Effector memory CD4-positive, alpha-beta T cell (primary cell): ENCODE data around the gene DCAF16.

Experiments
- DNase-seq, 3 donors: peaks; one replicate each; pipeline ENCODE4 v3.0.0-alpha.2; 2020
- H3K27ac ChIP-seq: 2 replicates; pipeline ENCODE4 v1.7.0; 2013; ENCODE audit warnings: mild to moderate bottlenecking, low read length, moderate library complexity; ENCODE audit not compliant: insufficient read depth, poor library complexity, severe bottlenecking
- H3K27me3 ChIP-seq: replicated peaks from 2 replicates; pipeline ENCODE4 v1.7.0; 2013; ENCODE audit warnings: mild to moderate bottlenecking, low read length; ENCODE audit not compliant: insufficient read depth, control insufficient read depth, poor library complexity, severe bottlenecking
- H3K36me3 ChIP-seq: 2 replicates; pipeline ENCODE4 v1.7.0; 2013; ENCODE audit warnings: mild to moderate bottlenecking, low read length, moderate library complexity; ENCODE audit not compliant: control insufficient read depth, insufficient read depth
- H3K4me1 ChIP-seq: 2 replicates; pipeline ENCODE4 v1.7.0; 2013; ENCODE audit warnings: low read length, mild to moderate bottlenecking; ENCODE audit not compliant: control insufficient read depth, insufficient read depth, poor library complexity, severe bottlenecking
- H3K4me3 ChIP-seq: 2 replicates; pipeline ENCODE4 v1.7.0; 2013; ENCODE audit warnings: low read length, low read depth, mild to moderate bottlenecking; ENCODE audit not compliant: insufficient read depth, poor library complexity, severe bottlenecking
- H3K9me3 ChIP-seq: 2 replicates; pipeline ENCODE4 v1.7.0; 2013; ENCODE audit warnings: mild to moderate bottlenecking, low read length, moderate library complexity; ENCODE audit not compliant: control insufficient read depth

DCAF16 gene

DNA sequence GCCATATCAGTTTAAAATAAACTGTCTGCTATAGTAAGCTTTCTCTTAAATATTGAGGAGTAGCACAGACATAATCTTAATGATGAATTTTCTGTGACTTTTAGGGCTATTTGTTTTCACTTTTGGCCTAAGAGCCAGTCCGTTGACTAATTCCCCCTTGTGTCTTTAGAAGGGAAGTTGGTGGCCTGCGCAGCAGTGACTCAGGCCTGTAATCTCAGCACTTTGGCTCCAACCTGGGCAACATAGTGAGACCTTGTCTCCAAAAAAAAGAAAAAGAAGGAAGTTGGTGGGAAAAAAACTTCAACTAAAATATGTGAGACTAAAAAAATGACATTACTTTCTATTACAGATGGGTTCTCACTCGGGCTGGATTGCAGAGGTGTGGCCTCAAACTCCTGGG is 3.6 kb upstream of the DCAF16 start:
- no peaks in the 10 kb centered on the region for H3K9me3 ChIP-seq
- no peaks in the 10 kb centered on the region for H3K27me3 ChIP-seq
- no peak overlapping the region for H3K4me3 ChIP-seq
- no peaks in the 10 kb centered on the region for H3K36me3 ChIP-seq
- peaks cover 6% of the 10 kb centered on the region for H3K4me1 ChIP-seq
- no peak overlapping the region for H3K27ac ChIP-seq
- no peak for DNase-seq

DNA sequence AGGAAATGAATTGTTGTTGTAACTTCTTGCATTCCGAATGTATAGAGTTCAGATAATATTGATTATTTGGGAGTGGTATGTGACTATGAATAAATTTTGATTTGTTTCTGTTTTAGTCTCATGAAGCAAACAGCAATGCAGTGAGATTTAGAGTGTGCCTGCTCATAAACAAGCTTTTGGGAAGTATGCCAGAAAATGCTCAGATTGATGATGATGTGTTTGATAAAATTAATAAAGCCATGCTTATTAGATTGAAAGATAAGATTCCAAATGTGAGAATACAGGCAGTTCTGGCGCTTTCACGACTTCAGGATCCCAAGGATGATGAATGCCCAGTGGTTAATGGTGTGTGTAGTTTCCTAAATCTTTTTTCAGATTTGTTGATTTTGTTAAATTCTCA is 2.2 kb upstream of the DCAF16 start:
- no peaks in the 10 kb centered on the region for H3K36me3 ChIP-seq
- H3K27ac ChIP-seq: no peak overlapping the region
- no peak overlapping the region for H3K4me3 ChIP-seq
- H3K9me3 ChIP-seq: no peaks in the 10 kb centered on the region
- DNase-seq: no peak
- H3K4me1 ChIP-seq: peaks cover 17% of the 10 kb centered on the region
- no peaks in the 10 kb centered on the region for H3K27me3 ChIP-seq

DNA sequence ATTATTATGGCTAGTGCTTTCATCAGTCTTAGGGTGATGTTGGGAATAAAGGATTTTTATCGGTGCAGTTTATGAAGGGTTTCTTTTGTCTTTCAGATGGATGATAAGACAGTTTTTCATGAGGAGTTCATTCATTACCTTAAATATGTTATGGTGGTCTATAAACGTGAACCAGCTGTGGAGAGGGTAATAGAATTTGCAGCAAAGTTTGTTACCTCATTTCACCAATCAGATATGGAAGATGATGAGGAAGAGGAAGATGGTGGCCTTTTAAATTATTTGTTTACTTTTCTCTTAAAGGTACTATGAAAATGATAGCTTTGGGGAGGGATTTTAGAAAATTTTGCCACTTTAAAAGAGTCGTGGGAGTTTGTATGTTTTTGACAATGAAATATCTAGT is 1.6 kb upstream of the DCAF16 start:
- no peaks in the 10 kb centered on the region for H3K27me3 ChIP-seq
- H3K9me3 ChIP-seq: no peaks in the 10 kb centered on the region
- H3K27ac ChIP-seq: no peak overlapping the region
- no peak for DNase-seq
- H3K4me3 ChIP-seq: no peak overlapping the region
- peaks cover 18% of the 10 kb centered on the region for H3K4me1 ChIP-seq
- H3K36me3 ChIP-seq: no peaks in the 10 kb centered on the region

DNA sequence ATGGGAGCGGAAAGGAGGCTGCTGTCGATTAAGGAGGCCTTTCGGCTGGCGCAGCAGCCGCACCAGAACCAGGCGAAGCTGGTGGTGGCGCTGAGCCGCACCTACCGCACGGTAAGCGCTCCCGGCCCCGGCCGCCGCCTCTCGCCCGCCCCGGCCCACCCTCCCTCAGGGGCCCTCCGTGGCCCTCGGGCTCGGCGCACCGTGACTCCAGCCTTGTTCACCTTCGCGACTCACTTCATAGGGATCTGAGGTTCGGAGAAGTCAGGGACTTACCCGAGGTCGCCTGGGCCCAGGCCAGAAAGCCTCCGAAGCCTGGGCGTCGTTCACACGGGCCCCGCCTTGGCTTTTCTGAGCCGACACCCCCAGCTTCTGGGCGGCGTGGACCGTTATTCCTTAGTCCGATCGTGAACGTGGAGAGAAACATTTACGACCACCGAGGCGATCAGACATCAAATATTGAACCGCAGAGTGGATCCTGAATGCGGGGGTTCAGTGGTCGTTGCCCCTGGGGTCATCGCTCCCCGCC is 584 bp upstream of the DCAF16 start:
- peaks cover 18% of the 10 kb centered on the region for H3K4me1 ChIP-seq
- peak overlapping the region; percentile 74 for H3K4me3 ChIP-seq
- no peaks in the 10 kb centered on the region for H3K36me3 ChIP-seq
- no peaks in the 10 kb centered on the region for H3K27me3 ChIP-seq
- no peaks in the 10 kb centered on the region for H3K9me3 ChIP-seq
- DNase-seq: peak in 1 of 3 donors; percentile 1
- H3K27ac ChIP-seq: peak overlapping the region; percentile 91

DNA sequence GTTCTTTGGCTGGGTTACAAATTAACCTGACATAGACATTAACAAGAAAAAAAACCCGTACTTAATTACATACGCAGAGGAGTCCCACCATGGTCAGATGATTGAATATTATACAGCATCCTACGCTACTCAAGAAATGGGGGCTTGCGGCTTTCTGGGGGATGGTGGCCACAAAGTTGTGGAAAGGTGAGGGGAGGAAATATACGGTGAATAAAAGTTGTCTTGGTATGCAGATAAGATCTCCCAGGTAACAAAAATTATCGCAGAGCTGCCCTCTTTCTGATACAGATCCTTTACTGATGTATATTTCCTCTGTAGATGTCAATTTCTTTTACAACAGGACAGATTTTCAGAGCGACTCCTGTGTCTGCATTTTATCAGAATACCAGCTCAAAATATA is 890 bp downstream of the DCAF16 start:
- peak overlapping the region; percentile 91 for H3K27ac ChIP-seq
- peak overlapping the region; percentile 74 for H3K4me3 ChIP-seq
- H3K4me1 ChIP-seq: peaks cover 18% of the 10 kb centered on the region
- H3K27me3 ChIP-seq: no peaks in the 10 kb centered on the region
- peaks cover 2% of the 10 kb centered on the region for H3K36me3 ChIP-seq
- no peaks in the 10 kb centered on the region for H3K9me3 ChIP-seq
- DNase-seq: peak in 1 of 3 donors; percentile 3

DNA sequence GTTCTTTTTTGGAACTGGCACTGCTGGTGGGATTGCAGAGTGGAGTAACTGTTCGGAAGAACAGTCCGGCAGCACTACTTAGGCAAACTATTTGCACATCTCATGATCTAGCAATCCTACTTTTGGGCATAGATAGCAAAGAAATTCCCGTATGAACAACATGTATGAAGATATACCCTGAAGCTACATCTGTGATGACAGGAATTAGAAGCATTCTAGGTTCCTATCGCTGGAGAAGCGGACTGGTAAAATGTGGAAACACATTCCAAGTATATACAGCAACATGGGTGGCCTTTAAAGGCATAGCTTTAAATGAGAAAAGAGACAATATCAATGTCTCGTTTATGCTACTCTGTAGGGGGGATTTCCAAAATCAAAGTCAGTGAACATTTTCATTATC is 3.1 kb downstream of the DCAF16 start:
- H3K9me3 ChIP-seq: no peaks in the 10 kb centered on the region

DNA sequence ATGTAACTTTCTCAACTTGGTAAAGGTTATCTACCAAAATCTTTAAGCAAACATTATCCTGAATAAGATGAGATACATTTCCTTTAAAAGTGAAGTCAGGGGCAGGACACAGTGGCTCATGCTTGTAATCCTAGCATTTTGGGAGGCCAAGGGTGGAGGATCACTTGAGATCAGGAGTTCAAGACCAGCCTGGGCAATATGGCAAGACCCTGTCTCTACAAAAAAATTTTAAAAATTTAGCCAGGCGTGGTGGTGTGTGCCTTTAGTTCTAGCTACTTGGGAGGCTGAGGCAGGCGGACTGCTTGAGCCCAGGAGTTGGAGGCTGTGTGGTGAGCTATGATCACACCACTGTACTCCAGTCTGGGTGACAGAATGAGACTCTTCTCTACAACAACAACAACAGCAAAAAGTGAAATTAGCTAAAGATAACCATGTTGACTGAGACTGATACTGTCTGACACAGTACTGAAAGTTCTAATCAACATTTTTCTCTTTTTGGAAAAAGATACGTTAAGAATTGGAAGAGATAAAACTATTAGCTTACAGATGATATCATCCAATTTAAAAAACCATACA is 4.9 kb downstream of the DCAF16 start:
- Histone ChIP-seq H3K9me3 (no peaks in the 10 kb centered on the region), H3K4me1 (peaks cover 18% of the 10 kb centered on the region), H3K27me3 (no peaks in the 10 kb centered on the region), H3K36me3 (peaks cover 22% of the 10 kb centered on the region), H3K27ac (peak overlapping the region; percentile 3), H3K4me3 (no peak overlapping the region)
- DNase-seq: no peak

More for the DNA sequence above, 3.1 kb downstream of the DCAF16 start:
- Histone ChIP-seq H3K4me1 (peaks cover 18% of the 10 kb centered on the region), H3K27ac (no peak overlapping the region), H3K4me3 (peak overlapping the region; percentile 1), H3K27me3 (no peaks in the 10 kb centered on the region), H3K36me3 (peaks cover 17% of the 10 kb centered on the region)
- DNase-seq: no peak

DNA sequence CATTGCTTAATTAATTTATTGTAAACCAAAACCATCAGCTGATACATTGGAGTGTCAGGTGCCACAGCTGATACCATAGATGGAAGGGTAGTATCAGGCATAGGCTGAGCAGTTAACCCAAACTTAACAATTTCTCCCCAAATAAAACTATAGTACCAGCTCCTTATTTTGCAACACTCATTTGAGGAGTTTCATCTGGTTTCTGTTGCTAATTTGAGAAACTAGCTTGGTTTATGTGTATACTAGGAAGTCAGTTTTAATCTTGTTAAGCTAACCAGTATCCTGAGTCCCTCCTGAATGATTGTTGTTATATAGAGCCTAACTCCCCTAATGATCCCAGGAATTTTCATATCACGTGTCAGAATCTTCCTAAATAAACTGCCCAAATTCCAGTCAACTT is 12.7 kb downstream of the DCAF16 start:
- Histone ChIP-seq H3K4me3 (no peak overlapping the region), H3K4me1 (no peaks in the 10 kb centered on the region), H3K36me3 (peaks cover 12% of the 10 kb centered on the region), H3K27ac (no peak overlapping the region), H3K27me3 (no peaks in the 10 kb centered on the region), H3K9me3 (no peaks in the 10 kb centered on the region)
- DNase-seq: no peak

DNA sequence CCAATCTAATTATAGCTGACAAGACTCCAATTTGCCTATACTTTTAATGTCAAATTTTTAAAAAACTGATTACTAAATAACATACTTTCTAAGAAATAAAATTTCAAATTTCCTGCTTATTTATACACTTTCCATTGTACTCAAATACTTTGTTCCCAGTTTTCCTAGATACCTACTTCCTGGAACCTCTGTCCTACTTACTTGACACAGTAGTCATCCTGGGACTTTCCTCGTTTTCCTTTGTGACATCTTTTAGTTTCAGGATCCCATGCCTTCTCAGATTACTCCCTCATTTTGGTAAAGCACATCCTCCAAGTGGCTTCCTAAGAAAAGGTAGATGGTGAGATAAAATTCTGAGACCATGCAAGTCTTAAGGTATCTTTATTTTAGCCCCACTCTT is 15.8 kb downstream of the DCAF16 start:
- no peaks in the 10 kb centered on the region for H3K4me1 ChIP-seq
- H3K4me3 ChIP-seq: no peak overlapping the region
- H3K36me3 ChIP-seq: no peaks in the 10 kb centered on the region
- H3K27me3 ChIP-seq: no peaks in the 10 kb centered on the region
- no peaks in the 10 kb centered on the region for H3K9me3 ChIP-seq
- H3K27ac ChIP-seq: no peak overlapping the region
- DNase-seq: no peak

DNA sequence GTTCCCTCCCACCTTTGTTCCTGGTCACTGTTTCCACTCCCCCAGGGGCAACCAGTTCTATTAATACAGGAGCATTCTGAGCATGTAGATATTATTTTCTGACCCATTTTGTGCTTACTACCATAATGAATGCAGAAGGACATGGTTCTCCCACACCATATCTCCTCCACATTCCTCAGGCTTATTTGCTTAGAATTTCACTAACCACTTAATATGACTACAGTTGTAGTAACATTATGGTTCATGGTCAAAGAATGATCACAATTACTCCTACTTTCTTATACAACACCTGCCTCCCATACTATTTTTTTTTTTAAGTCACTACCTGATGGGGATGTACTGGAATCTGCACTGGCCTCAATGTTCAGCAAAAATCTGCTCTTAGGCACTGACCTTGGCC is 21.6 kb downstream of the DCAF16 start:
- no peak overlapping the region for H3K27ac ChIP-seq
- no peak for DNase-seq

More for the DNA sequence above, 21.6 kb downstream of the DCAF16 start:
- Histone ChIP-seq H3K4me1 (no peaks in the 10 kb centered on the region), H3K27me3 (no peaks in the 10 kb centered on the region), H3K9me3 (no peaks in the 10 kb centered on the region), H3K36me3 (no peaks in the 10 kb centered on the region), H3K4me3 (no peak overlapping the region)
